H1 (cell line): ENCODE measurements around the gene POU2F2. TPM values are rescaled to one million over a fixed set of nuclear protein-coding genes. Genes with fewer than 3 reads are reported as not detected.

Experiments used
- ASH2L ChIP-seq: fragments of 200-600, 300-600 bp; sonication (generic); IDR thresholded peaks from one replicate; pipeline ENCODE4 v1.7.1; 2017; ENCODE audit warnings: low read length
- BCL11A ChIP-seq, 2 experiments: IDR thresholded peaks; one replicate each; pipeline ENCODE4 v1.6.1; 2011; ENCODE audit warnings: low read depth in 2 of 2, low read length in 2 of 2, mild to moderate bottlenecking in 2 of 2
- CHD7 ChIP-seq: fragments of 300-600 bp; sonication (generic); IDR thresholded peaks from 2 replicates; pipeline ENCODE4 v1.7.1; 2012; ENCODE audit warnings: low read length, moderate library complexity, mild to moderate bottlenecking, inconsistent platforms; ENCODE audit not compliant: insufficient replicate concordance
- CREB1 ChIP-seq: IDR thresholded peaks from 2 replicates; pipeline ENCODE4 v1.6.1; 2012; ENCODE audit warnings: inconsistent platforms
- GABPA ChIP-seq: IDR thresholded peaks from 2 replicates; pipeline ENCODE4 v1.6.1; 2011; ENCODE audit warnings: mild to moderate bottlenecking, low read length, moderate library complexity, borderline replicate concordance; ENCODE audit not compliant: insufficient read depth
- KDM5A ChIP-seq: fragments of 200-600 bp; IDR thresholded peaks from 2 replicates; pipeline ENCODE4 v1.7.1; 2012; ENCODE audit warnings: mild to moderate bottlenecking, low read length, inconsistent platforms, mixed read lengths
- PHF8 ChIP-seq: fragments of 200-600 bp; sonication (generic); conservative IDR thresholded peaks from 2 replicates; pipeline ENCODE4 v1.7.1; 2012; ENCODE audit warnings: low read depth, mild to moderate bottlenecking, inconsistent platforms, low read length, moderate library complexity
- RBBP5 ChIP-seq: IDR thresholded peaks from 2 replicates; pipeline ENCODE4 v1.7.1; 2012; ENCODE audit warnings: low read depth, mild to moderate bottlenecking, inconsistent platforms, low read length, moderate library complexity, borderline replicate concordance
- RNF2 ChIP-seq: fragments of 200-900, 300-1000 bp; sonication (generic); IDR thresholded peaks from 2 replicates; pipeline ENCODE4 v1.7.1; 2016; ENCODE audit warnings: borderline replicate concordance, low read depth, mild to moderate bottlenecking, antibody characterized with exemption, low read length; ENCODE audit not compliant: poor library complexity, severe bottlenecking; ENCODE audit errors: missing control alignments
- TCF12 ChIP-seq: IDR thresholded peaks from 2 replicates; pipeline ENCODE4 v1.6.1; 2011; ENCODE audit warnings: low read depth, mild to moderate bottlenecking, low read length
- ZNF274 ChIP-seq: IDR thresholded peaks from 2 replicates; pipeline ENCODE4 v1.7.0; 2012; ENCODE audit warnings: low read length, borderline replicate concordance; ENCODE audit errors: extremely low read depth
- polyA plus RNA-seq, 7 experiments: library from polyadenylated mRNA; depleted of rRNA in 3 of 7; stranded (reverse) in 5 of 7; unstranded in 2 of 7; fragments of >200 nt in 5 of 7; fragments of 200-250 nt in 2 of 7; gene quantifications; 1 replicate in 5 of 7; 2 replicates in 1 of 7; 4 replicates in 1 of 7; pipeline versions ENCODE4 v1.2.1 to v1.2.3, GENCODE V29; 2011 to 2013; ENCODE audit warnings: missing spikeins in 2 of 7, mixed read lengths in 2 of 7
- total RNA-seq: library from RNA; stranded (reverse); fragmentation: NEBNext Ultra II Directional; extraction: Animal tissue kit (Norgen Biotek cat#: 25700); gene quantifications from 2 replicates; pipeline ENCODE4 v1.2.1, GENCODE V29; 2021

POU2F2 gene
- total and polyA plus RNA-seq, 2 of the 8 experiments (the other 6 are each of a cell fraction or from before 2014, with no cell fraction given), result 5.0 to 6.1 TPM

- TF ChIP-seq CHD7 (no peak), GABPA (no peak), ZNF274 (no peak), RNF2 (no peak), ASH2L (no peak), RBBP5 (no peak), CREB1 (no peak), PHF8 (no peak), TCF12 (no peak), BCL11A (IDR thresholded peaks at IDR 0.05; ENCODE audit: low read depth in 2 of 2, low read length in 2 of 2) (no peak), KDM5A (no peak)
Measured at GRCh38 chr19:42062381-42062780, 69.9 kb downstream of the POU2F2 start (continued).
